HG02970 (cell line): ENCODE results near the gene ZBTB7C.

ENCODE experiments used
- ATAC-seq: cut with Tn5 transposase; IDR thresholded peaks from one replicate; pipeline ENCODE4 v1.9.1; 2021; ENCODE audit warnings: mild to moderate bottlenecking, moderate library complexity, moderate number of reproducible peaks; ENCODE audit not compliant: unreplicated experiment, low FRiP score

The ZBTB7C gene

DNA sequence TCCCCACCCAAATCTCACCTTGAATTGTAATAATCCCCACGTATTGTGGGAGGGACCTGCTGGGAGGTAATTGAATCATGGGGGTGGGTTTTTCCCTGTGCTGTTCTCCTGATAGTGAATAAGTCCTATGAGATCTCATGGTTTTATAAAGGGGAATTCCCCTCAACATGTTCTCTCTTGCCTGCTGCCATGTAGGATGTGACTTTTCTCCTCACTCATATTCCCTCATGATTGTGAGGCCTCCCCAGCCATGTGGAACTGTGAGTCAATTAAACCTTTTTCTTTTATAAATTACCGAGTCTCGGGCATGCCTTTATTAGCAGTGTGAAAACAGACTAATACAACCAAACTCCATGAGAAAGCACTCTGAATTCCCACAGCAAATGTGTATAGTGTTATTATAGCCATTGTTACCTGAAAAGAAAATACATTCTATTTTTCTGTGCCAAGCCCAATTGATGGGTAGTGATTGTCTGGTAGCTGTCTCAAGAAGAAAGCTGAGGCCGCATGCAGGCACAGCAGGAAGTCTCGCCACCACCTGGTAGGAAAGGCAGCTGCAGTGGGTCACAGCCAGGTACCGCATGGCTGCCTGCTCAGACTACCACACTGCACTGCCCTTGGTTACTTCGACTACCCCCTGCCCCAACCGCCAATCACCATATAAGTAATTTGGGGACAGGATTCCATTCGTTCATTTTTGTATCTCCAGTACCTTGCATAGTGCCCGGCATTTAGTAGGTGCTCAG lies 10.3 kb upstream of the ZBTB7C start:
- no peak for ATAC-seq

DNA sequence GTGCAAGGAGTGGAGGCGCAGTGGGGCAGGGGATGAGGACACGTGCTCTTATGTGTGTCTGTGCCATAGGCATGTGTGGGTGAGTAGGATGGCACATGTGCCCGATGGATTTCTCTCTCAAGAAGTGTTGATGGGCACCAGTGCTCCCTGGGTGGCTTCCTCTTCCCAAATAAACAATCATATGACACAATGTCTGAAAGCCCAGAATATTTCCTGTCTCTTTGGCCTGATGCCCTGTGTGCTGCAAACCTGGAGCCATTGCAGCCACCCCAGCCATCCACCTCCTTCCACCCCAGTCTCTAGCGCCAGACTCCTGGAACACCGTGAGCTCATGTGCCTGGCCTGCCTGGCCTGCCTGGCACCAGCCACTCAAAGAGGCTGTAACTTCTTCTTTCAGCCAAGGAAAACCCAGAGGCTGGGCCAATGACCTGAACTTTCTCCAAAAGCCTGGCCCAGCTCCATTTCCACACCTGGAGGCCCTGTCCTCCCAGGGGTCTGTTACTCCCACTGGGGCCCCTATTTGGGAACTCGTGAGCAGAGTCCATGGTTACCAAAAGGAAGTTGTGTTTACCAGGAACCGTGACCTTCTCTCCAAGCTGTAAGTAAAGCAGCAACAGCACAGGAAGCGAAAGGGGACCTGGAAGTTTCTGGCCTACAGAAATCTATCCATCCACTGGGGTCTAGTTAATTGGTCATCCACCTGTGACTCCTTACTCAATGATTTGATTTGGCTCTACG lies 9.5 kb upstream of the ZBTB7C start:
- ATAC-seq, result no peak

DNA sequence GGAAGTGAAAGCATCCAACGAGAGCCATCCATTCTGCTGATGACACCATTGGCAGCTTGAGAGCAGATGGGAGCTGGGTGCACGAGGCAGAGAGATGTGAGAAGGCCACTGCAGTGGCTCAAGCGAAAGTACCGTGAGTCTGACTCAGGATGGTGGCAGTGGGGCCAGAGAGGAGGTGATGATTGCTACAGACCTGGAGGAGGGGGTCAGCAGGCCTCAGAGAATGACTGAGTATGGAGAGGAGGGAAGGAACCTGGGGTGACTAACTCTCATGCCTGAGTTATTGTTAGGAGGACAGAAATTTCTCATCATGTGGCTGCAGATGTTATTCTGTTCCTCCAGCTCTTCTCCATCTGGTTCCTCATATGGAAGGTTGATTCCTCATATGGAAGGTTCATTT lies 8.8 kb upstream of the ZBTB7C start:
- no peak for ATAC-seq

DNA sequence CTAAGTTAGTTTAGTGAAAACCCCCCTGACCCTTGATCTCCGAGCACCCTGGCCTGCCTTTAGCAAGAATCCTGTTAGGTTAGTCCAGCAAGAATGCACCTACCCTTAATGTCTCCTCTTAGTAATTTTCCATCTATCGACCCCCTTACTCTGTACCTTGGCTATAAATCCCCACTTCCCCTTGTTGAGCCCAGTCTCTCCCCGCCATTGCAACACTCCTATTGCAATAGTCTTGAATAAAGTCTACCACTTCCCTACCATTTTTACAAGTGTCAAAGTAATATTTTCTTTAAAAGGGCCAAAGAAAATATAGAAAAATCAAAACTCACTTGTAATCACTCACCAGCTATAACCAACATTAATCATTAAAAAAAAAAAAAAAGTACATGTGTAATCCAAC lies 4.2 kb upstream of the ZBTB7C start:
- no peak for ATAC-seq

DNA sequence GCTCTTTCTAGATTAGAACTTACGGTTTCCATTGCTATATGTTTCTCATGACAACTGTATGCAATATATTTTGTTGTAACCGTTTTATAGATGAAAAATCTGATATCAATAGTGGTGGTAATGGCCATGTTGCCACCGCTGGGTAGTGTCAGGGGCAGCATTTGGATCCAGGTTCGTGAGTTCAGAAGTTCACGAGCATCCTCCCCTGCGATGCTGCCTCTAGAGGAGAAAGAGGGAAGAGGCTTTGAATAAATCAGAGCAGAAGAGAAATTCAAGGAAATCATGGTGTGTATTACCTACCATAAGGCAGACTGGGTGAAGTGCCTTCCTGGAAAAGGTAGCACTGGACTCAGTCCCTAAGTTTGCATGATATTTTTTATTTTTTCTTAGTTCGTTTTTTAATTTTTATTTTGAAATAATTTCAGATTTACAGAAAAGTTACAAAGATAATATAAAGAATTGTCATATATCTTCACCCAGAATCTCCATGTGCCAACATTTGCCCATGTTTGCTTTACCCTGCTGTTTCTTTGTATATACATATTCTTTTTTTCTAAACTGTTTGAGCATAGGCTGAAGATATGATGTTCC lies 3.3 kb upstream of the ZBTB7C start:
- ATAC-seq, result no peak

DNA sequence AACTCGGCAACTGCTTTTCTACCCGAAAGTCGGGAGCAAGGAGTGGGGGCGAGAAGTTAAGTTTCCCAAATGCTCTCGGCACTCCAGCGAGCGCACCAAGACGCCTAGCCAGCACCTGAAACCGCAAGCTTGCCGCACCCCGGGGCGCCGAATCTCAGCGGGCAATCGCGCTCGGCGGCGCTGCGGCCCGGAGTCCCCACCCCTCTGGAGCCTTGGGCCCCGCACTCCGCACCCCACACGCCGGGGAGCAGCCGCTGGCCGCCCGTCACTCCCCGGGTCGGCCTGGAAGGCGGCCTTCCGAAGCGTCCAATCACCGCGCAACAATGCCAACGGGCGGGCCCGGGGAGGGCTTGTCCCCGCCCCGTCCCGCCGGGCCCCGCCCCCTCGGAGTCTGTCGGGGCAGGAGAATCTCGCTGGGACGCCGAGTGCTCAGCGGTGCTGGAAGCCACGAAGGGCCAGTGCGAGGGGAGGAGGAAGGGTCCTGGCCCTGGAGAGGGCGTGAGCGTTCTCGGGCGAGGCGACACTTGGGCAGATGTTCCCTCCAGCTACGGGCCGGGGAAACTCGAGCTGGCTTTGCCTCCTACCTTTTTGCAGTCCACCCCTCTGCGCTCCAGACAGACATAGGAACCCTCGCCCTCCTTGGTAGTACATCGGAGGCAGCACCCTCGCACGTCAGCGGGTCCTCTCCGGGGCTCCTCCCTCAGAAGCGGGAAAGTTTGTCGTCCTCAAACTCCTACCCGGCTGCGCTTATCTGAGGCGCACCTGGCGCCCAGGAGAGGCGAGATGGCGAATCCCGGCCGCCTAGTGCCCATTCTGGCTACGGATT lies 1.1 kb upstream of the ZBTB7C start:
- ATAC-seq, result peak; percentile 77

DNA sequence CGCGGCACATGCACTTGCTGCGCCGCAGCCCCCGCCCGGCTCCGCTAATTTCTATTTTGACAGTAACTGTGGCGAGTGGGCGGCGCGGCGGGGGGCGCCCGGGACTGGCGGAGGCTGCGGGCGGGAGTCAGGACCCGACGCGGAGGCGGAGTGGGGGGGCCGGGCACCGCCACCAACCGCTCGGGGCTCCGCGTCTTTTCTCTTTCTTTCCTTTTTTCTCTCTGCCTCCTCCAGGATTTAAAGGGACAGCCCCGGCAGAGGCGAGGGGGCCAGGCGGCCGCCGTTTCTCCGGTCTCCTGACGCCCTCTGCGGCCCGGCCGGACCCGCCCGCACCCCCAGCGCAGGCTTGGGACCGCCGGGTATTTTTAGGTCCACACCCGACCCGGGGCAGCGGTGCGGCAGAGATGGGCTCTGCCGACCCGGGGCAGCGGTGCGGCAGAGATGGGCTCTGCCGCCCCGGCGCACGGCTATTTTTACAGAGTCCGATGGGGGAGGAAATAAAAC lies 460 bp upstream of the ZBTB7C start:
- ATAC-seq, result no peak

DNA sequence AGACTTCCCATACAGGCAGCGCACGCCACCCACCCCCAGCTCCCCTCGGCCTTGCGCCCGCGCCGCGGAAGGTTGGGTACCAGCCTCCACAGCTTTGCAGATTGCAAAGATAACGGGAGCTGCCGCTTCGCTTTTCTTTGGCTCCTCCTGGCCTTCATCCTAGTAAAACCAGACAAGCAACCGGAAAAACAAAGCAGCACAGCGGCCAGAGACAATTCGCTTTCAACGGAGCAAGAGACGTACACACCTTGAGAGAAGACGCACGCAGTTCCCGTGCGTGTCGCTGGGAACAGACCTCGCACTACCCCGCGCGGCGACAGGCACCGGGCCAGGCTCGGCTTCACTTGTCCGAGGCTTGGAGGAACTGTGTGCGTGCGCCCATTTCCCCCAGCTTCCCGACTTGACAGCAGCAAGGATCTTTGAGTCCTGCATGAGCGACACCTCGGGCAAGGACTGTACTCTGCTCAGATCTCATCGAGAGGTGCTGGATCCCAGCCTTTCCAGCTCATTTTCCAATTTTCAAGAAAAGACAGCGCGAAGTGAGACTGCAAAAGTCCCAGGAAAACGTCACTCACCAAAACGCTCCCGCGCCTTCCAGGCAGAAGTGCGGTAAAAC lies 964 bp downstream of the ZBTB7C start:
- no peak for ATAC-seq

DNA sequence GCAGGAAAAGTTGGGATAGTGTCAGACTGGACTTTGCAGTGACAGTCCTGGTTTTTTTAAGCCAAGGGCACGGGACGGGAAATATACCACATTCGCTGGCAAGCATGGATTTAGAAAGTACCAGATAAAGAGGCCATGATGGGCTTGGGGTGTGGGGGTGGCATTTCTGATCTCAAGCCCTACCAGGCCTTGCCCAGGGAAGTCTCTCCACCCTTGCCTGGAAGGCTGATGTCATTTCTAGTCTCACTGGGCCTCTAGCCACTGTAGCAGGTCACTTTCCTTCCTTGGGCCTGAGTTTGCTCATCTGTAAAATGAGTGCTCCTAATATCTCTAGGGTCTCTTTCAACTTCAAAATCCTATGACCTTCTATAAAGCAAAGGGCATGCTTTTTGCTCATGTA lies 1.8 kb downstream of the ZBTB7C start:
- no peak for ATAC-seq

DNA sequence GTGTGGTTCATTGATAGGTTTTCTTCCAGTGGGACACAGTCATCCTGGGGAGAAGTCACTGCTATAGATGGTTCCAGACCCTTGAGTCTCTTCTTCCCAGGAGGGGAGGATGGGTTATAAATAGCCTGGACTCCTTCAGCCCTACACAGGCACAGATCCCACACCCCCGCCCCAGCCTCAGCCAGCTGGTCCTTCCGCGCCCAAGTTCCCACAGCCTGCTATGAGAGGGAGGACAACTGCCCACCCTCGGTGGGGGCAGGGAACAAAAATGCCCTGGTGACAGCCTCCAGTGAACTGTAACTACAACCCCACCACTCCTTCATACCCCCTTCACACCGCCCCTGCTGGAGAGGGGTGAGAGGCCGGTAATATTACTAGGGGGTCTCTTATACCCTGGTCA lies 3.2 kb downstream of the ZBTB7C start:
- no peak for ATAC-seq

DNA sequence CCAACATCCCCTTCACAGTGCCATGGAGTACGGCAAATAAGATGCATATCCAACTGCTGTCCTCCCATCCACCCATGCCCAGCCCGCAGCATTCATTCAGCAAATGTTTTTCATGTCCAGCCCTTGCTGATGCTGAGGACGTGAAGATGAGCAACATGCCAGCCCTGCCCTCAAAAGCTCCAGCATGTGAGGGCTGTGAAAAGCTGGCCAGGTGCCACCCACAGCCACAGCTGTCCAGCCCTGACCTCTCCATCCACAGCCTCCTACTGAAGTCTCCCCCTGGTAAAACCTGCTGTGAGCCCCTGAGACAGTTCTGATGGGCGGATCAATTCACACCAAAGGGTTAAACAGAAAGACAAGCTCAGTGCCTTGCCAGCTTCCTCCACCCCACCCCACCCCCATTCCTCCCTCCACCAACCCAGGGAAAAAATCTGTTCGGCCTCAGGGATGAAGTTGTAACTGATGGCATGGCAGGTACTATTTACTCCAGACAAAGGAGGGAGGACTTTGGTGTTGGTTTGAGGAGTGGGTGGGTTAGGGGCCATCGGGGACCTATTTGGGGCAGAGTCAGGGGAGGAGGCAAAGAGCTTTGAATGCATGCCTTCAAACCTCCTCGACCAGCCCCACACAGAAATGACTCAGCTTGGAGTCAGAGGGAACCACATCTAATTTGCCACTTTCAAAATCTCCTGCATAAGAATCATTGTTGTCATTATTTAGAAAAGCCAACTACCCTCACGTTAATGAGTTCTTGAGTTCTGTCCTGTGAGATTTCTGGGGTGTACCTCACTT lies 4.3 kb downstream of the ZBTB7C start:
- no peak for ATAC-seq

DNA sequence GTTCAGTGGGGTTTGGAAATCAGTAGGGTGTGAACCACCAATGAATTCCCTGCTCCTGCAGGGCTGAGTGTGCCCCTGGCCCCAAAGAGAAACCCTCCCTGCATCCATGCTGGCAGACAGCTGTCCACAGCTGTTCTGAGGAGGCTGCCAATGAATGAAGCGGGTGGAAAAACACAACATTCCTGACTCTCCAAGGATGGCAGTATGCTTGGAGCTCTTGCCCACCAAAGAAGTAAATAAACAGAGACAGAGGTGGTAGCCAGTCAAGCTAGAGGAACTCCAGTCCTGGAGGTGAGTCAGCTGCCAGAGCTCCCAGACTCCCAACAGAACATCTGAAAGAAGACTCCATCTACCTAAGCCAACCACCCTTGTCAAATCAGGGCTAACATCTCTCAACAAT lies 6.2 kb downstream of the ZBTB7C start:
- no peak for ATAC-seq

DNA sequence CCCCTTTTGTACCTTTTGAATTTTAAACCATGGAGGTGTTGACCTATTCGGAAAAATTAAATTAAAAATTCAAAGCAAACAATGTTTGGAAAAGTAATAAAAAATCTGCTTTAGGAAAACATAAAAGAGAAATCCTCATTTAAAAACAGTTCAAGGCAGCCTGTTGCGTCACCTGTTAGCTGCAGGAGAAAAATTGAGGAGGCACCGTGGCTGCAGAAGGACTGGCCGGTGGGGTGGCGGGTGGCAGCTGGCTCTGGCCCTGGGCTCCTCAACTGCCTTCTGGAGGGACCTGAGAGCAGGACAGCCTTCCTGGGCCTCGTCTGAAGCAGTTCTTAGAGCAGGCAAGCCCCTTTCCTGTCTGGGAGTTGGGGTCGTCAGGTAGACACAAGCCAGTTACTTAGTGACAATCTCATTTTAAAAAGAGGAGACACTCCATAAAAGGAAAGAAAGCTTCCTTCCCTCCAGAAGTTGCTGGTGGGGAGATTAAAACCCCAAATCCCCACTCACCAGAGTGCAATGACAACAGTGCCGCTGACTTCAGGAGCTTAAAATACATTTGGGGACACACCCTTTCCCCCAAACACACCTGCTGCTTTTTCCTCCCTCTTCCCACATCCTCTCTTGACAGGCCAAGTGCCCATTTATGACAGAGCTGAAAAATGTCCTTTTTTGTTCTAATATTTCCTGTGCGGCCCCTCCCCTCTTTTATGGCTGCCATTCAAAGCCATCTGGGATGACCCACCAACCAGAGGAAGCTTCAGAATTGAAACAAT lies 9.7 kb downstream of the ZBTB7C start:
- no peak for ATAC-seq

DNA sequence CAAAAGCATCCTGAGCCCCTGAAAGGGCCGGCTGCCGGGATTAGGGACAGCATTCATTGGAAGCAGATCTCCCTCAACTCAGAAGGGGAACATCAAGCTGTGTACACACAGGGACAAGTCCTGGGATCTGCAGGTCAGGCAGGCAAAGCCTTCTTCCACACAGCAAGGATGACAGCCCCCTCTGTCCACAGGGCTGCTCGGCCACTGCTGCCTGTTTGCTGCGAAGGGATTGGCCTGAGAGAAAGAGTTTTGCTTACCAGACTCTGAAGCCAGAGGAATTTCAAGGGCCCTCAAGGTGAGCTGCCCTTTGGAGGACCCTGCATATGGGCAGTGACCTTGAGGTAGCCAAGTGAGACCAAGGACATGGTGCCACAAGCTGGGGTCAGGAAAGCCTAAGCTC lies 11.1 kb downstream of the ZBTB7C start:
- ATAC-seq, result no peak

DNA sequence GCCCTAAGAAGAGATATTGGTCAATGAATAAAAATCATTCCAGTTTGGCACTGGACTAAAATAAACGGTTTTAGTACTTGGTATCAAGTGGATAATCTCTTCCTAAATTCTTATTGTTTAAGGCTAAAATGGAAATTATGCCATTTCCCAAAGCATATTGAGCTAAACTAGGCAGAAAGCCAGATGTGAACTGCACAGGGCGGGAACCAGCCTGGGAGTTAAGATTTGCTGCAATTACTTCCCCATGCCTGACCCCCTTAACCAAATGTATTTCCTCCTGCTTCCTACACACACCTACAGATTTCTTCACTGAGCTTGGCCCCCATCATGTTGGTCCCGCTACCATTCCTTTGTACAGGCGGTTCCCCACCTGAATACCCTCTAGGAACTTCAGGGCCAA lies 12.2 kb downstream of the ZBTB7C start:
- no peak for ATAC-seq

DNA sequence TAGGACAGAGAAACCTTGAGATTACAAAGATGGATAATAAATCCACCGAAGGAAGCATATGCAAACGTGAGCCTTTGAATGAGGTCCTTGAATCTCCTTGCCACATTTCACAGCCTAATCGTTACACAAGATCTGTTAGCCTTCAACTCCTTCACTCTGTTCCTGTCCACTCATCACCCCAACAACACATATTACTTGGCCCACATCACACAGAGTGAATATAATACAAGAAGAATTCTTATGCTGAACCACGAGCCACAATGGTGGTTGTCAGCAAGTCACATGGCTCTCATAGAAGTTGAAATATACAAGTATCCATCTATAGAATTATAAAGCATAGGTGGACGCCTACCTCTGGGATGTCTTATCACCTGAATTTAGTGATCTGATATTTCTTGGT lies 12.6 kb downstream of the ZBTB7C start:
- ATAC-seq, result no peak

DNA sequence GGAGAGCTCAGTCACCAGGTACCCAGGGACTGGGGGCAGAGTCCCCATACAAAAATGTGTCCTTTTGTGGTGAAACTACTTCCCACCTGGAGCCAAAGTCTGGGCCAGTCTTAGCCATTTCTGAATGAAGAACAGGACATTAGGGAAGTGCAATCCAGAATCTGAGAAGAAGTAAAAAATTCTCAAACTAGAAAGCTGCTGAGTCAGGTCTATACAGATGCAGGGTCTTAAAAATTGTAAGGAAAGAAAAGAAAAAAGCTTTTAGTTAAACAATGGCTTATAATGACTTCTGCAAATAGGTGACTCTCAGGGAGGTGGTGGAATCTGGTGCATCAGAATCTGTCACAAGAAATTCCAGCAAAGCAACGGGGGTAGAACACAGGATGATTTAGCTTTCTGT lies 13.5 kb downstream of the ZBTB7C start:
- no peak for ATAC-seq

DNA sequence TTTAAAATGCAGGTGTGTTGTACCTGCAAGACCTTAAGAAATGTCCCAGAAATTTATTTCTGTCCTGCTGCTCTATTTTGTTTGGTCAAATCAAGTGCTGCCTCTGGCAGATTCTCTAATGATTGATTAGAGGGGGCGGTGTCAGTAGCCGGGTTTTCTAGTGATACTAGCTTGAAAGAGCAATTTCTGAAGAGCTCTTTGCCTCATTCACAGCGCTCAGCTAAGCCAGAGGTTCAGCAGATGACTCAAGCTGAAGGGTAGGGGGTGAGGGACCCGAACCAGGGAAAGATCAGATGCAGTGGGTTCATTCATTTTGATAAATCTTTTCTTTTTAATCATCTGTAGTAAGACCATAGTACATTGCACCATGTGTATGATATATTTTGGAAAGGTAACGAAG lies 15.0 kb downstream of the ZBTB7C start:
- ATAC-seq, result no peak

DNA sequence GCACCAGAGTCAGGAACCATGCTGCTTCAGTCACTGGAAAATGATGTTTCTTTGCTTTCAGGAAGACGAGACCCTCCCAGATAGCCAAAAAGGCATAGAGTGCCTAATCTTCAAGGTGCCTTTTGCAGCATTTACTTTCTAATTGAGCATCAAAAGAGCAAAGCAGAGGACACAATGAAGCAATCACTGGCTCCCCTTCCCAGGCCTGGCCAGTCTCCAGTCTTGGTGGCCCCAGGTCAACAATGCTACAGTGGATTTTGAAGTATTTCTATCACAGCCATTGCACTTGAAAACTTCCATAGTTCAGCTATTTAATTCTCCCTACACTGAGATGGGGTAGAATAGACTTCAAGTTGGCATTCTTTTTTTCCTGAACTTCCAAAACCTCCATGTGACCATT lies 15.4 kb downstream of the ZBTB7C start:
- ATAC-seq, result no peak
